IMR-90 (cell line): ENCODE results near the gene EID2B. TPM values are rescaled to one million over a fixed set of nuclear protein-coding genes. Genes with fewer than 3 reads are reported as not detected.

Experiments
- ATAC-seq: fragments of 200-7000 bp; cut with Tn5 transposase; 2 replicates; pipeline ENCODE4 v1.9.1; 2020; ENCODE audit warnings: low read depth, mild to moderate bottlenecking, moderate library complexity
- BruUV-seq: library from RNA; stranded (reverse); fragments of 400-500 nt; replicated peaks from 2 replicates; lab custom pipeline; 2021; lab: Mats Ljungman, UMichigan
- CTCF ChIA-PET: fragments of 300-600 bp; formaldehyde crosslinking; extraction: SDS; loops from one replicate; lab custom pipeline; 2021; ENCODE audit warnings: antibody characterized with exemption; lab: Yijun Ruan, JAX
- POLR2A ChIA-PET: fragments of 300-600 bp; sonication (Branson Sonifier 250); formaldehyde crosslinking; loops from one replicate; lab custom pipeline; 2022; ENCODE audit warnings: antibody characterized with exemption; ENCODE audit not compliant: unreplicated experiment; lab: Charles Lee
- DNase-seq: peaks from one replicate; pipeline ENCODE4 v3.0.0; 2013
- H2AFZ ChIP-seq: replicated peaks from 2 replicates; pipeline ENCODE3; 2013; ENCODE audit warnings: low read length, mild to moderate bottlenecking; ENCODE audit not compliant: poor library complexity
- H2AK5ac ChIP-seq: 2 replicates; pipeline ENCODE4 v1.6.1; 2013; ENCODE audit warnings: low read depth, low read length, inconsistent platforms
- H2AK9ac ChIP-seq: replicated peaks from 2 replicates; pipeline ENCODE3; 2013; ENCODE audit warnings: mild to moderate bottlenecking, low read depth, low read length, moderate library complexity; ENCODE audit not compliant: poor library complexity
- H2BK120ac ChIP-seq: 2 replicates; pipeline ENCODE4 v1.6.1; 2013; ENCODE audit warnings: low read depth, low read length, inconsistent platforms
- H2BK15ac ChIP-seq: 3 replicates; pipeline ENCODE4 v1.6.1; 2013; ENCODE audit warnings: low read depth, low read length, inconsistent platforms
- H2BK20ac ChIP-seq: 2 replicates; pipeline ENCODE4 v1.6.1; 2013; ENCODE audit warnings: low read depth, mild to moderate bottlenecking, inconsistent platforms, low read length, moderate library complexity
- H2BK5ac ChIP-seq: 2 replicates; pipeline ENCODE4 v1.6.1; 2013; ENCODE audit warnings: mild to moderate bottlenecking, low read depth, low read length, inconsistent platforms; ENCODE audit not compliant: poor library complexity, severe bottlenecking
- H3K14ac ChIP-seq: replicated peaks from 2 replicates; pipeline ENCODE4 v1.6.1; 2013; ENCODE audit warnings: low read depth, low read length, inconsistent platforms
- H3K18ac ChIP-seq: 2 replicates; pipeline ENCODE4 v1.6.1; 2013; ENCODE audit warnings: low read depth, low read length, control low read depth
- H3K23ac ChIP-seq: 2 replicates; pipeline ENCODE4 v1.6.1; 2013; ENCODE audit warnings: low read depth, low read length, inconsistent platforms
- H3K27ac ChIP-seq: 2 replicates; pipeline ENCODE4 v1.5.1; 2013; ENCODE audit warnings: mild to moderate bottlenecking, control low read depth, low read length; ENCODE audit not compliant: insufficient read depth
- H3K27me3 ChIP-seq: 2 replicates; pipeline ENCODE4 v1.6.1; 2013; ENCODE audit warnings: low read length; ENCODE audit not compliant: control insufficient read depth, insufficient read depth
- H3K36me3 ChIP-seq: 2 replicates; pipeline ENCODE4 v1.6.1; 2013; ENCODE audit warnings: low read length, mixed read lengths; ENCODE audit not compliant: control insufficient read depth, insufficient read depth
- H3K4ac ChIP-seq: 2 replicates; pipeline ENCODE4 v1.6.1; 2013; ENCODE audit warnings: low read depth, low read length, inconsistent platforms
- H3K4me1 ChIP-seq: 2 replicates; pipeline ENCODE4 v1.6.1; 2013; ENCODE audit warnings: low read length, mixed read lengths; ENCODE audit not compliant: control insufficient read depth, insufficient read depth
- H3K4me2 ChIP-seq: 2 replicates; pipeline ENCODE4 v1.6.1; 2013; ENCODE audit warnings: low read depth, mild to moderate bottlenecking, control low read depth, low read length, moderate library complexity
- H3K4me3 ChIP-seq: 2 replicates; pipeline ENCODE4 v1.5.1; 2013; ENCODE audit warnings: low read depth, mild to moderate bottlenecking, control low read depth, low read length, moderate library complexity; ENCODE audit not compliant: insufficient read depth
- H3K56ac ChIP-seq: 2 replicates; pipeline ENCODE4 v1.6.1; 2013; ENCODE audit warnings: low read length, inconsistent platforms; ENCODE audit not compliant: insufficient read depth; ENCODE audit errors: extremely low read depth
- H3K79me1 ChIP-seq, 2 experiments: 2 replicates each; pipeline ENCODE4 v1.6.1; 2013; ENCODE audit warnings: low read length in 2 of 2, inconsistent platforms in 1 of 2, low read depth in 1 of 2
- H3K9ac ChIP-seq: 2 replicates; pipeline ENCODE4 v1.6.1; 2013; ENCODE audit warnings: low read depth, low read length, control low read depth
- H3K9me1 ChIP-seq: 2 replicates; pipeline ENCODE4 v1.6.1; 2013; ENCODE audit warnings: low read length, inconsistent platforms; ENCODE audit not compliant: insufficient read depth
- H3K9me3 ChIP-seq: 2 replicates; pipeline ENCODE4 v1.6.1; 2013; ENCODE audit warnings: low read length; ENCODE audit not compliant: control insufficient read depth, insufficient read depth
- H4K20me1 ChIP-seq: 2 replicates; pipeline ENCODE4 v1.6.1; 2013; ENCODE audit warnings: low read length, inconsistent platforms; ENCODE audit not compliant: insufficient read depth
- H4K5ac ChIP-seq: 2 replicates; pipeline ENCODE4 v1.6.1; 2013; ENCODE audit warnings: mild to moderate bottlenecking, low read depth, low read length, control low read depth
- H4K8ac ChIP-seq, 2 experiments: 2 replicates each; pipeline ENCODE4 v1.6.1; 2013; ENCODE audit warnings: low read depth in 2 of 2, low read length in 2 of 2, control low read depth in 1 of 2, inconsistent platforms in 1 of 2
- H4K91ac ChIP-seq: 2 replicates; pipeline ENCODE4 v1.6.1; 2013; ENCODE audit warnings: low read depth, low read length, inconsistent platforms; ENCODE audit not compliant: insufficient read depth
- BHLHE40 ChIP-seq: fragments of 150-350 bp; IDR thresholded peaks from 2 replicates; pipeline ENCODE4 v1.6.1; 2016; ENCODE audit warnings: mild to moderate bottlenecking, low read depth, low read length
- CEBPB ChIP-seq: IDR thresholded peaks from 2 replicates; pipeline ENCODE4 v1.6.1; 2012; ENCODE audit warnings: low read depth, low read length, improper control_type of control experiment
- CHD1 ChIP-seq: IDR thresholded peaks from 2 replicates; pipeline ENCODE4 v1.6.1; 2012; ENCODE audit warnings: low read depth, low read length, improper control_type of control experiment
- ELK1 ChIP-seq: fragments of 150-350 bp; IDR thresholded peaks from 2 replicates; pipeline ENCODE4 v1.6.1; 2016; ENCODE audit warnings: low read depth, mild to moderate bottlenecking, low read length, moderate library complexity, borderline replicate concordance
- FOS ChIP-seq: fragments of 150-350 bp; IDR thresholded peaks from 2 replicates; pipeline ENCODE4 v1.6.1; 2016; ENCODE audit warnings: low read depth, low read length
- MAFK ChIP-seq: IDR thresholded peaks from 2 replicates; pipeline ENCODE4 v1.6.1; 2012; ENCODE audit warnings: low read depth, low read length, improper control_type of control experiment
- MAZ ChIP-seq: IDR thresholded peaks from 2 replicates; pipeline ENCODE4 v1.6.1; 2012; ENCODE audit warnings: low read depth, mild to moderate bottlenecking, low read length, improper control_type of control experiment, moderate library complexity, borderline replicate concordance
- MXI1 ChIP-seq: IDR thresholded peaks from 2 replicates; pipeline ENCODE4 v1.6.1; 2012; ENCODE audit warnings: low read depth, mild to moderate bottlenecking, low read length, moderate library complexity, borderline replicate concordance
- NFE2L2 ChIP-seq: fragments of 150-350 bp; IDR thresholded peaks from 2 replicates; pipeline ENCODE4 v1.6.1; 2016; ENCODE audit warnings: low read depth, mild to moderate bottlenecking, low read length
- POLR2A ChIP-seq: IDR thresholded peaks from 2 replicates; pipeline ENCODE4 v1.6.1; 2012; ENCODE audit warnings: mild to moderate bottlenecking, low read depth, low read length
- RAD21 ChIP-seq: IDR thresholded peaks from 2 replicates; pipeline ENCODE4 v1.6.1; 2012; ENCODE audit warnings: low read length, improper control_type of control experiment
- RCOR1 ChIP-seq: IDR thresholded peaks from 2 replicates; pipeline ENCODE4 v1.6.1; 2012; ENCODE audit warnings: mild to moderate bottlenecking, low read length, improper control_type of control experiment; ENCODE audit not compliant: insufficient replicate concordance
- RFX5 ChIP-seq: IDR thresholded peaks from 2 replicates; pipeline ENCODE4 v1.8.0; 2012; ENCODE audit warnings: low read depth, mild to moderate bottlenecking, low read length, moderate library complexity
- SMC3 ChIP-seq: fragments of 150-350 bp; IDR thresholded peaks from 2 replicates; pipeline ENCODE4 v1.6.1; 2016; ENCODE audit warnings: low read depth, mild to moderate bottlenecking, antibody characterized with exemption, low read length, moderate library complexity
- USF2 ChIP-seq: fragments of 150-350 bp; IDR thresholded peaks from 2 replicates; pipeline ENCODE4 v1.6.1; 2017; ENCODE audit warnings: mild to moderate bottlenecking, antibody characterized with exemption, low read length, low read depth
- WGBS, 2 experiments: methylation state at CpG; one replicate each; pipeline versions ENCODE4 v1.1.5 to v1.1.7; 2013; ENCODE audit warnings: missing lambda C conversion rate in 2 of 2; ENCODE audit not compliant: insufficient read length in 1 of 2; ENCODE audit errors: extremely low coverage in 2 of 2; 5-methylcytosine and 5-hydroxymethylcytosine counted together
- dilution Hi-C: fragments of 300-500 bp; cut with HindIII; formaldehyde crosslinking; loops from one replicate; pipeline ENCODE4 v1.14.3; 2018; ENCODE audit warnings: low sequenced_read_pairs; ENCODE audit not compliant: unreplicated experiment
- in situ Hi-C: fragments of 300-500 bp; cut with MboI; formaldehyde crosslinking; loops from 3 replicates; pipeline ENCODE4 v1.14.3; 2019; ENCODE audit warnings: low sequenced_read_pairs, inconsistent platforms, mixed read lengths
- intact Hi-C: fragments of 100-400 bp; cut with micrococcal nuclease; formaldehyde crosslinking; loops from 2 replicates; pipeline ENCODE4 v1.10.0; 2022
- polyA plus RNA-seq, 3 experiments: library from polyadenylated mRNA; depleted of rRNA; stranded (reverse); fragments of >200 nt; gene quantifications; 2 replicates each; pipeline ENCODE4 v1.2.3, GENCODE V29; 2012; ENCODE audit warnings: low replicate concordance in 1 of 3
- total RNA-seq: library from RNA; depleted of rRNA; stranded (reverse); fragments of >200 nt; gene quantifications from 2 replicates; pipeline ENCODE4 v1.2.3, GENCODE V29; 2012
- TF ChIP-seq, protein P1 (sequence below): conservative IDR thresholded peaks from 2 replicates; pipeline ENCODE4 v1.5.1; 2012; ENCODE audit warnings: mild to moderate bottlenecking, low read depth, low read length, improper control_type of control experiment

Gene EID2B
- total and polyA plus RNA-seq, 2 of the 4 experiments (the other 2 are of a cell fraction), result 2.5 to 2.7 TPM

DNA sequence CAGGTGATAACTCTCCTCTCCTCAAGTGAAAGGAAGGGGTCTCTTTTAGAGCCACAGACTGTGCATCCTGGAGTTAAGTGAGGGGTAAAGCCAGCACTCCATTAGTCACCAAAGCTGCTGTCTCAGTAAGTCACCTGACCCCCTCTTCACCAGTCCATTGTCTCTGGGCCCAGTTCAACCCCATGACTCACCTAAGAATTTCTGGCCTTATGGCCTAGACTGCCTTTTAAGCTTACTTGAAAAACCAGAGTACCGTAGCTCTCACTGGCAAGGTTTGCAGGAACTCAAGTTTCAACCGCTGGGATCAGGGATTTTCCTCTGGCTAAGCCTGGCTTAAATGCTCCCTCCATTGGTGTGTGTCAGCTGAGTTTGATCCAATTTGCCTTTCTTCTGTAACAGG, 30.8 kb upstream of the EID2B start:
- Histone ChIP-seq H4K5ac (no peak overlapping the region), H2AFZ (no peak overlapping the region), H4K20me1 (no peaks in the 10 kb centered on the region), H3K18ac (no peak overlapping the region), H3K27me3 (peaks cover 1% of the 10 kb centered on the region), H2BK20ac (no peak overlapping the region), H3K4me3 (no peak overlapping the region), H2BK15ac (no peak overlapping the region), H3K79me1 (no peaks in the 10 kb centered on the region), H3K4ac (no peak overlapping the region), H3K36me3 (no peaks in the 10 kb centered on the region), H2AK5ac (no peak overlapping the region), H2AK9ac (no peak overlapping the region), H3K23ac (no peak overlapping the region), H3K14ac (no peak overlapping the region), H3K9me1 (no peaks in the 10 kb centered on the region), H3K4me1 (no peaks in the 10 kb centered on the region), H3K56ac (no peak overlapping the region), H4K91ac (no peak overlapping the region), H3K9ac (no peak overlapping the region), H3K9me3 (no peaks in the 10 kb centered on the region), H2BK120ac (no peak overlapping the region), H3K4me2 (no peak overlapping the region), H3K27ac (no peak overlapping the region), H4K8ac (no peak overlapping the region), H2BK5ac (no peak overlapping the region)
- no peak for ATAC-seq
- ChIA-PET POLR2A (no interaction called here), CTCF (no interaction called here)
- dilution Hi-C loops (no loop called here), in situ Hi-C loops (no loop called here), intact Hi-C loops (no loop called here)
- WGBS, 2 experiments, result 40% methylated on average over 2 of the region's 2 CpGs; no CpG with 5 or more reads in 1 of the 2 experiments
- DNase-seq, result peak; percentile 18
- TF ChIP-seq RAD21, result no peak
- no peak for TF ChIP-seq FOS
- TF ChIP-seq BHLHE40, result no peak
- no peak for TF ChIP-seq MAZ
- TF ChIP-seq, protein P1, sequence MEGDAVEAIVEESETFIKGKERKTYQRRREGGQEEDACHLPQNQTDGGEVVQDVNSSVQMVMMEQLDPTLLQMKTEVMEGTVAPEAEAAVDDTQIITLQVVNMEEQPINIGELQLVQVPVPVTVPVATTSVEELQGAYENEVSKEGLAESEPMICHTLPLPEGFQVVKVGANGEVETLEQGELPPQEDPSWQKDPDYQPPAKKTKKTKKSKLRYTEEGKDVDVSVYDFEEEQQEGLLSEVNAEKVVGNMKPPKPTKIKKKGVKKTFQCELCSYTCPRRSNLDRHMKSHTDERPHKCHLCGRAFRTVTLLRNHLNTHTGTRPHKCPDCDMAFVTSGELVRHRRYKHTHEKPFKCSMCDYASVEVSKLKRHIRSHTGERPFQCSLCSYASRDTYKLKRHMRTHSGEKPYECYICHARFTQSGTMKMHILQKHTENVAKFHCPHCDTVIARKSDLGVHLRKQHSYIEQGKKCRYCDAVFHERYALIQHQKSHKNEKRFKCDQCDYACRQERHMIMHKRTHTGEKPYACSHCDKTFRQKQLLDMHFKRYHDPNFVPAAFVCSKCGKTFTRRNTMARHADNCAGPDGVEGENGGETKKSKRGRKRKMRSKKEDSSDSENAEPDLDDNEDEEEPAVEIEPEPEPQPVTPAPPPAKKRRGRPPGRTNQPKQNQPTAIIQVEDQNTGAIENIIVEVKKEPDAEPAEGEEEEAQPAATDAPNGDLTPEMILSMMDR, result no peak
- TF ChIP-seq SMC3, result no peak
- TF ChIP-seq RCOR1, result no peak
- TF ChIP-seq NFE2L2, result no peak
- no peak for TF ChIP-seq MXI1
- TF ChIP-seq CHD1, result no peak
- no peak for TF ChIP-seq ELK1
- TF ChIP-seq RFX5, result no peak
- TF ChIP-seq USF2, result no peak
- no peak for TF ChIP-seq MAFK
- no peak for TF ChIP-seq POLR2A
- TF ChIP-seq CEBPB, result no peak
- BruUV-seq, result no TSS peak
